ENCODE results near the gene DCLK1.

DNA sequence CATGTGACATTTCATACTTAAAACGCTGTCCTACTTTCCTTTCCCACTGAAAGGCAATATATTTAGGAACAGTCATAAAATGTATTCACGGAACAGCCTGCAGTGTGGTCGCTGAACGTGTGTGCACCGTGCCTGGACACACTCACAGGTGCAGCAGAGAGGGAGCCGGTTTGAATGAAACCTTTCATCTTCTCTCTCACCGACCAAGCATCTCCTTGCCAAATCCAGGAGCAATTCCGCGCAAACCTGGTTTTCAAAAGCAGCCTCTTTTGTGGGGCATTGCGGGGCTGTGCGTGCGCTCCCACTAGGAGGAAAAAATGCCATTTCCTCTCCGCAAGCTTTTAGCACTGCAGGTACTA lies 1.0 kb downstream of the DCLK1 start:
- TF ChIP-seq, protein P1, sequence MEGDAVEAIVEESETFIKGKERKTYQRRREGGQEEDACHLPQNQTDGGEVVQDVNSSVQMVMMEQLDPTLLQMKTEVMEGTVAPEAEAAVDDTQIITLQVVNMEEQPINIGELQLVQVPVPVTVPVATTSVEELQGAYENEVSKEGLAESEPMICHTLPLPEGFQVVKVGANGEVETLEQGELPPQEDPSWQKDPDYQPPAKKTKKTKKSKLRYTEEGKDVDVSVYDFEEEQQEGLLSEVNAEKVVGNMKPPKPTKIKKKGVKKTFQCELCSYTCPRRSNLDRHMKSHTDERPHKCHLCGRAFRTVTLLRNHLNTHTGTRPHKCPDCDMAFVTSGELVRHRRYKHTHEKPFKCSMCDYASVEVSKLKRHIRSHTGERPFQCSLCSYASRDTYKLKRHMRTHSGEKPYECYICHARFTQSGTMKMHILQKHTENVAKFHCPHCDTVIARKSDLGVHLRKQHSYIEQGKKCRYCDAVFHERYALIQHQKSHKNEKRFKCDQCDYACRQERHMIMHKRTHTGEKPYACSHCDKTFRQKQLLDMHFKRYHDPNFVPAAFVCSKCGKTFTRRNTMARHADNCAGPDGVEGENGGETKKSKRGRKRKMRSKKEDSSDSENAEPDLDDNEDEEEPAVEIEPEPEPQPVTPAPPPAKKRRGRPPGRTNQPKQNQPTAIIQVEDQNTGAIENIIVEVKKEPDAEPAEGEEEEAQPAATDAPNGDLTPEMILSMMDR (conservative IDR thresholded peaks at IDR 0.05 in 1 of 2, IDR thresholded peaks at IDR 0.05 in 1 of 2; ENCODE audit: extremely low read depth in 1 of 2, insufficient read depth in 1 of 2, low read depth in 1 of 2, low read length in 2 of 2) = no peak
- no peak for TF ChIP-seq EZH2 (IDR thresholded peaks at IDR 0.05; ENCODE audit: borderline replicate concordance, low read length)
